ENCODE data around the gene ARMC9. TPM values are rescaled to one million over a fixed set of nuclear protein-coding genes. Genes with fewer than 3 reads are reported as not detected.

The ARMC9 gene
- total RNA-seq, 1 donor from 2014 or later = 35.2 TPM

GRCh38 chr2:231353469-231353868 lies 155.0 kb downstream of the ARMC9 start:
- no peak for DNase-seq (ENCODE audit: extremely low spot score, unreplicated experiment)
- no peak overlapping the region for H3K27ac Mint-ChIP-seq
- peaks cover 15% of the 10 kb centered on the region for H3K4me1 Mint-ChIP-seq (ENCODE audit: unreplicated experiment)
- peaks cover 4% of the 10 kb centered on the region for H3K9me3 Mint-ChIP-seq
- TF ChIP-seq CTCF (conservative IDR thresholded peaks at IDR 0.05) = no peak
- H3K27me3 Mint-ChIP-seq = no peaks in the 10 kb centered on the region
- H3K36me3 Mint-ChIP-seq = no peaks in the 10 kb centered on the region
- no peak overlapping the region for H3K4me3 Mint-ChIP-seq

- Mint-ChIP-seq H3K4me1 (ENCODE audit: unreplicated experiment) (peaks cover 15% of the 10 kb centered on the region), H3K9me3 (no peaks in the 10 kb centered on the region), H3K36me3 (peaks cover 4% of the 10 kb centered on the region), H3K27me3 (no peaks in the 10 kb centered on the region), H3K4me3 (no peak overlapping the region), H3K27ac (no peak overlapping the region)
- DNase-seq (ENCODE audit: extremely low spot score, unreplicated experiment) = no peak
- TF ChIP-seq CTCF (conservative IDR thresholded peaks at IDR 0.05) = peak; percentile 19
These were observed 157.4 kb downstream of the ARMC9 start for GRCh38 chr2:231355508-231356465.

GRCh38 chr2:231356466-231356844 lies 158.0 kb downstream of the ARMC9 start:
- peaks cover 15% of the 10 kb centered on the region for H3K4me1 Mint-ChIP-seq (ENCODE audit: unreplicated experiment)
- no peak for TF ChIP-seq CTCF (conservative IDR thresholded peaks at IDR 0.05)

GRCh38 chr2:231357048-231357447 lies 158.6 kb downstream of the ARMC9 start:
- no peak for TF ChIP-seq CTCF (conservative IDR thresholded peaks at IDR 0.05)
- Mint-ChIP-seq H3K4me1 (ENCODE audit: unreplicated experiment) (peaks cover 15% of the 10 kb centered on the region), H3K27me3 (no peaks in the 10 kb centered on the region), H3K4me3 (no peak overlapping the region), H3K36me3 (peaks cover 4% of the 10 kb centered on the region), H3K9me3 (no peaks in the 10 kb centered on the region), H3K27ac (no peak overlapping the region)
- no peak for DNase-seq (ENCODE audit: extremely low spot score, unreplicated experiment)

More at GRCh38 chr2:231356466-231356844, 158.0 kb downstream of the ARMC9 start:
- Mint-ChIP-seq H3K36me3 (peaks cover 4% of the 10 kb centered on the region), H3K4me3 (no peak overlapping the region), H3K27ac (no peak overlapping the region), H3K27me3 (no peaks in the 10 kb centered on the region), H3K9me3 (no peaks in the 10 kb centered on the region)
- DNase-seq (ENCODE audit: extremely low spot score, unreplicated experiment) = no peak

- Mint-ChIP-seq H3K27me3 (no peaks in the 10 kb centered on the region), H3K9me3 (no peaks in the 10 kb centered on the region), H3K4me1 (ENCODE audit: unreplicated experiment) (peaks cover 15% of the 10 kb centered on the region), H3K27ac (no peak overlapping the region), H3K36me3 (peaks cover 6% of the 10 kb centered on the region), H3K4me3 (no peak overlapping the region)
- no peak for TF ChIP-seq CTCF (conservative IDR thresholded peaks at IDR 0.05)
- DNase-seq (ENCODE audit: extremely low spot score, unreplicated experiment) = no peak
These were observed 159.5 kb downstream of the ARMC9 start for GRCh38 chr2:231357931-231358330.
